Activated CD4-positive, alpha-beta T cell treated with anti-CD3 and anti-CD28 coated beads for 36 hours (primary cell): ENCODE data around the gene GDF11. TPM values are rescaled to one million over a fixed set of nuclear protein-coding genes. Genes with fewer than 3 reads are reported as not detected.
A peak's percentile ranks its signal among the peaks of the same experiment; 100 is the strongest.

Experiments used
- ATAC-seq: fragments of 200-7000 bp; cut with Tn5 transposase; one replicate; pipeline ENCODE4 v1.10.0; 2021; ENCODE audit warnings: mild to moderate bottlenecking, moderate library complexity
- CTCF ChIA-PET: fragments of 350-600 bp; sonication (Branson Sonifier 250); formaldehyde crosslinking; loops from one replicate; lab custom pipeline; 2021; ENCODE audit warnings: antibody characterized with exemption; lab: Charles Lee
- POLR2A ChIA-PET: fragments of 350-600 bp; sonication (Branson Sonifier 250); formaldehyde crosslinking; loops from one replicate; lab custom pipeline; 2021; ENCODE audit warnings: antibody characterized with exemption, inconsistent platforms; lab: Charles Lee
- DNase-seq: peaks from one replicate; pipeline ENCODE4 v3.0.0-alpha.2; 2020
- H3K27ac Mint-ChIP-seq: one replicate; pipeline ENCODE4 v1.8.0; 2021; ENCODE audit warnings: mixed read lengths
- H3K27me3 Mint-ChIP-seq: one replicate; pipeline ENCODE4 v1.8.0; 2021; ENCODE audit warnings: mixed read lengths
- H3K36me3 Mint-ChIP-seq: one replicate; pipeline ENCODE4 v1.8.0; 2021; ENCODE audit warnings: low read depth, mixed read lengths
- H3K4me1 Mint-ChIP-seq: one replicate; pipeline ENCODE4 v1.8.0; 2021; ENCODE audit warnings: mixed read lengths
- H3K4me3 Mint-ChIP-seq: one replicate; pipeline ENCODE4 v1.8.0; 2021; ENCODE audit warnings: mild to moderate bottlenecking, moderate library complexity, mixed read lengths
- H3K9me3 Mint-ChIP-seq: one replicate; pipeline ENCODE4 v1.8.0; 2021; ENCODE audit warnings: low read depth, mixed read lengths
- intact Hi-C, 2 experiments: fragments of 100-400 bp; cut with DNase I in 1 of 2; cut with micrococcal nuclease in 1 of 2; formaldehyde crosslinking; loops; one replicate each; pipeline versions ENCODE4 v1.14.2 to v1.15.1; 2022 to 2024; cut with DNase I, micrococcal nuclease
- total RNA-seq, 2 experiments: library from RNA; stranded (reverse); gene quantifications; one replicate each; pipeline ENCODE4 v1.2.3, GENCODE V29; 2021

The GDF11 gene
- total RNA-seq, result 1 to 10 TPM; 7.5 to 9.5 TPM

- Mint-ChIP-seq H3K27me3 (no peaks in the 10 kb centered on the region), H3K36me3 (no peaks in the 10 kb centered on the region), H3K4me3 (peak within 1 kb of the TSS; percentile 82), H3K9me3 (no peaks in the 10 kb centered on the region), H3K27ac (peak within 1 kb of the TSS; percentile 59), H3K4me1 (peaks cover 29% of the 10 kb centered on the region)
- ATAC-seq (peak; percentile 75), DNase-seq (peak; percentile 88)
- intact Hi-C loops, result loop anchor here (1.0 to 10.0 kb wide), 4 partner anchors 74 to 512 kb away; partner anchors contain the start of genes SARNP (in 2 of the 2) and ANKRD52 (in 1 of the 2)
- ChIA-PET POLR2A (interaction anchor here (0.5 to 2.3 kb wide), 4 partner anchors 197 to 304 kb away, joined by 3 to 6 read pairs (median 4); partner anchors contain the start of gene RAB5B), CTCF (interaction anchor here (0.6 to 2.1 kb wide), 8 partner anchors 9 to 196 kb away, joined by 3 to 12 read pairs (median 4); partner anchors contain the start of genes CD63, ORMDL2 and SARNP)
These were observed at the start of gene GDF11 for GRCh38 chr12:55742719-55743405. GDF11 (plus strand) TSS chr12:55743122; CDS start chr12:55743317, 195 bp downstream.

- no peak for DNase-seq
- Mint-ChIP-seq H3K36me3 (no peaks in the 10 kb centered on the region), H3K4me1 (no peaks in the 10 kb centered on the region), H3K27me3 (no peaks in the 10 kb centered on the region), H3K4me3 (no peak overlapping the region), H3K9me3 (no peaks in the 10 kb centered on the region), H3K27ac (no peak overlapping the region)
- ChIA-PET CTCF (interaction anchor here (0.5 to 1.2 kb wide), 5 partner anchors 13 to 1014 kb away, joined by 3 to 6 read pairs (median 3); no protein-coding TSS in a partner anchor), POLR2A (no interaction called here)
- intact Hi-C loops, result no loop called here
- no peak for ATAC-seq
These were observed 49.4 kb upstream of the GDF11 start for GRCh38 chr12:55693323-55694187.

- intact Hi-C loops, result no loop called here
- Mint-ChIP-seq H3K4me1 (no peaks in the 10 kb centered on the region), H3K9me3 (no peaks in the 10 kb centered on the region), H3K36me3 (no peaks in the 10 kb centered on the region), H3K27ac (no peak overlapping the region), H3K4me3 (no peak overlapping the region), H3K27me3 (no peaks in the 10 kb centered on the region)
- CTCF ChIA-PET, result interaction anchor here (0.6 to 1.2 kb wide), 2 partner anchors 12 to 48 kb away, joined by 3 to 6 read pairs; no protein-coding TSS in a partner anchor
- DNase-seq (no peak), ATAC-seq (no peak)
- POLR2A ChIA-PET, result no interaction called here
These were observed 48.8 kb upstream of the GDF11 start for GRCh38 chr12:55694188-55694515.

GRCh38 chr12:55694651-55695050, 48.3 kb upstream of the GDF11 start:
- Mint-ChIP-seq H3K4me3 (no peak overlapping the region), H3K4me1 (no peaks in the 10 kb centered on the region), H3K36me3 (no peaks in the 10 kb centered on the region), H3K27ac (no peak overlapping the region), H3K27me3 (no peaks in the 10 kb centered on the region), H3K9me3 (no peaks in the 10 kb centered on the region)
- ChIA-PET POLR2A (no interaction called here), CTCF (interaction anchor here (1.2 kb wide), 1 partner anchor 12 kb away, joined by 3 read pairs; no protein-coding TSS in a partner anchor)
- no peak for ATAC-seq
- intact Hi-C loops, result no loop called here
- DNase-seq, result no peak

GRCh38 chr12:55695349-55695748, 47.6 kb upstream of the GDF11 start:
- Mint-ChIP-seq H3K9me3 (no peaks in the 10 kb centered on the region), H3K27me3 (no peaks in the 10 kb centered on the region), H3K4me1 (no peaks in the 10 kb centered on the region), H3K36me3 (no peaks in the 10 kb centered on the region), H3K4me3 (no peak overlapping the region), H3K27ac (no peak overlapping the region)
- DNase-seq (no peak), ATAC-seq (no peak)
- CTCF ChIA-PET, result interaction anchor here (1.8 kb wide), 1 partner anchor 39 kb away, joined by 6 read pairs; no protein-coding TSS in a partner anchor
- intact Hi-C loops, result no loop called here
- POLR2A ChIA-PET, result interaction anchor here (0.6 kb wide), 1 partner anchor 190 kb away, joined by 3 read pairs; no protein-coding TSS in a partner anchor

GRCh38 chr12:55696141-55696540, 46.8 kb upstream of the GDF11 start:
- Mint-ChIP-seq H3K27ac (no peak overlapping the region), H3K36me3 (no peaks in the 10 kb centered on the region), H3K9me3 (no peaks in the 10 kb centered on the region), H3K27me3 (no peaks in the 10 kb centered on the region), H3K4me3 (no peak overlapping the region), H3K4me1 (no peaks in the 10 kb centered on the region)
- DNase-seq (no peak), ATAC-seq (no peak)
- CTCF ChIA-PET, result interaction anchor here (0.6 to 1.8 kb wide), 2 partner anchors 27 to 40 kb away, joined by 3 to 6 read pairs; no protein-coding TSS in a partner anchor
- POLR2A ChIA-PET, result no interaction called here
- intact Hi-C loops, result no loop called here

- H3K27ac Mint-ChIP-seq, result no peak overlapping the region
- no peak for ATAC-seq
- DNase-seq, result no peak
- H3K27me3 Mint-ChIP-seq, result no peaks in the 10 kb centered on the region
- H3K4me3 Mint-ChIP-seq, result no peak overlapping the region
- POLR2A ChIA-PET, result no interaction called here
- H3K9me3 Mint-ChIP-seq, result no peaks in the 10 kb centered on the region
- CTCF ChIA-PET, result interaction anchor here (0.6 to 1.8 kb wide), 2 partner anchors 26 to 40 kb away, joined by 3 to 6 read pairs; no protein-coding TSS in a partner anchor
- H3K4me1 Mint-ChIP-seq, result no peaks in the 10 kb centered on the region
- intact Hi-C loops, result no loop called here
- H3K36me3 Mint-ChIP-seq, result no peaks in the 10 kb centered on the region
These were observed 46.0 kb upstream of the GDF11 start for GRCh38 chr12:55696796-55697462.

- no peak for ATAC-seq
- no peaks in the 10 kb centered on the region for H3K27me3 Mint-ChIP-seq
- H3K27ac Mint-ChIP-seq, result no peak overlapping the region
- ChIA-PET POLR2A (no interaction called here), CTCF (interaction anchor here (1.0 kb wide), 1 partner anchor 41 kb away, joined by 3 read pairs; no protein-coding TSS in a partner anchor)
- no peaks in the 10 kb centered on the region for H3K4me1 Mint-ChIP-seq
- no peak for DNase-seq
- no peak overlapping the region for H3K4me3 Mint-ChIP-seq
- no peaks in the 10 kb centered on the region for H3K36me3 Mint-ChIP-seq
- intact Hi-C loops, result no loop called here
- no peaks in the 10 kb centered on the region for H3K9me3 Mint-ChIP-seq
These were observed 45.2 kb upstream of the GDF11 start for GRCh38 chr12:55697686-55698085.

- Mint-ChIP-seq H3K36me3 (no peaks in the 10 kb centered on the region), H3K9me3 (no peaks in the 10 kb centered on the region), H3K27me3 (no peaks in the 10 kb centered on the region), H3K4me1 (no peaks in the 10 kb centered on the region), H3K27ac (no peak overlapping the region), H3K4me3 (no peak overlapping the region)
- ChIA-PET POLR2A (no interaction called here), CTCF (interaction anchor here (1.0 kb wide), 1 partner anchor 42 kb away, joined by 3 read pairs; no protein-coding TSS in a partner anchor)
- DNase-seq (no peak), ATAC-seq (no peak)
- intact Hi-C loops, result no loop called here
These were observed 44.5 kb upstream of the GDF11 start for GRCh38 chr12:55698241-55698955.

- Mint-ChIP-seq H3K4me3 (no peak overlapping the region), H3K9me3 (no peaks in the 10 kb centered on the region), H3K27me3 (no peaks in the 10 kb centered on the region), H3K27ac (no peak overlapping the region), H3K4me1 (no peaks in the 10 kb centered on the region), H3K36me3 (no peaks in the 10 kb centered on the region)
- DNase-seq (no peak), ATAC-seq (no peak)
- intact Hi-C loops, result no loop called here
- POLR2A ChIA-PET, result interaction anchor here (0.5 kb wide), 1 partner anchor 1139 kb away, joined by 3 read pairs; no protein-coding TSS in a partner anchor
- CTCF ChIA-PET, result no interaction called here
These were observed 44.0 kb upstream of the GDF11 start for GRCh38 chr12:55698965-55699364.
